HG03558 (cell line): ENCODE measurements around the gene WDR91.
A peak's percentile ranks its signal among the peaks of the same experiment; 100 is the strongest.
"Not testable (repeated sequence)": the region's sequence is repeated elsewhere in the genome, so short reads cannot be mapped to it uniquely, and the experiment has no call there.

Experiments used
- ATAC-seq: cut with Tn5 transposase; IDR thresholded peaks from one replicate; pipeline ENCODE4 v1.9.1; 2021; ENCODE audit warnings: moderate number of reproducible peaks; ENCODE audit not compliant: unreplicated experiment; ENCODE audit errors: extremely low read depth

WDR91 gene

GRCh38 chr7:135234727-135235126 lies 23.4 kb upstream of the WDR91 start:
- no peak for ATAC-seq

GRCh38 chr7:135234095-135234494 lies 22.8 kb upstream of the WDR91 start:
- ATAC-seq, result not testable (repeated sequence)

GRCh38 chr7:135233570-135233969 lies 22.2 kb upstream of the WDR91 start, which contains the start of gene STRA8:
Gene STRA8 (plus strand): TSS chr7:135233838. CDS start chr7:135240525, 6,687 bp downstream.
- ATAC-seq, result no peak

GRCh38 chr7:135232720-135233119 lies 21.4 kb upstream of the WDR91 start:
- no peak for ATAC-seq

GRCh38 chr7:135232087-135232486 lies 20.8 kb upstream of the WDR91 start:
- ATAC-seq, result no peak

- ATAC-seq, result no peak
Measured at GRCh38 chr7:135231686-135232085, 20.4 kb upstream of the WDR91 start.

GRCh38 chr7:135224027-135224426 lies 12.7 kb upstream of the WDR91 start:
- ATAC-seq, result no peak

GRCh38 chr7:135217645-135218509 lies 6.6 kb upstream of the WDR91 start:
- no peak for ATAC-seq

- no peak for ATAC-seq
Measured at GRCh38 chr7:135215698-135216097, 4.4 kb upstream of the WDR91 start.

GRCh38 chr7:135215180-135215579 lies 3.9 kb upstream of the WDR91 start:
- ATAC-seq, result no peak

- no peak for ATAC-seq
Measured at GRCh38 chr7:135213831-135214230, 2.5 kb upstream of the WDR91 start.

- ATAC-seq, result not testable (repeated sequence)
Measured at GRCh38 chr7:135211946-135212685, 790 bp upstream of the WDR91 start.

- no peak for ATAC-seq
Measured at GRCh38 chr7:135210888-135211178, 493 bp downstream of the WDR91 start.

- no peak for ATAC-seq
Measured at GRCh38 chr7:135209225-135209834, 2.0 kb downstream of the WDR91 start.

- ATAC-seq, result no peak
Measured at GRCh38 chr7:135208102-135208793, 3.1 kb downstream of the WDR91 start.

- ATAC-seq, result no peak
Measured at GRCh38 chr7:135207406-135208101, 3.8 kb downstream of the WDR91 start.

- ATAC-seq, result peak; percentile 23
Measured at GRCh38 chr7:135206941-135207391, 4.4 kb downstream of the WDR91 start.

- no peak for ATAC-seq
Measured at GRCh38 chr7:135205850-135206249, 5.5 kb downstream of the WDR91 start.

GRCh38 chr7:135204876-135205275 lies 6.5 kb downstream of the WDR91 start:
- no peak for ATAC-seq

GRCh38 chr7:135204341-135204749 lies 7.0 kb downstream of the WDR91 start:
- ATAC-seq, result no peak
